Dedifferentiated amniotic fluid mesenchymal stem cell (primary cell): Measurements from ENCODE around the gene RNF169.
"Not testable (repeated sequence)": the region's sequence is repeated elsewhere in the genome, so short reads cannot be mapped to it uniquely, and the experiment has no call there.

ENCODE experiments used
- DNase-seq: peaks from one replicate; pipeline ENCODE4 v3.0.0-alpha.2; 2016; ENCODE audit errors: extremely low spot score

Gene RNF169

DNA sequence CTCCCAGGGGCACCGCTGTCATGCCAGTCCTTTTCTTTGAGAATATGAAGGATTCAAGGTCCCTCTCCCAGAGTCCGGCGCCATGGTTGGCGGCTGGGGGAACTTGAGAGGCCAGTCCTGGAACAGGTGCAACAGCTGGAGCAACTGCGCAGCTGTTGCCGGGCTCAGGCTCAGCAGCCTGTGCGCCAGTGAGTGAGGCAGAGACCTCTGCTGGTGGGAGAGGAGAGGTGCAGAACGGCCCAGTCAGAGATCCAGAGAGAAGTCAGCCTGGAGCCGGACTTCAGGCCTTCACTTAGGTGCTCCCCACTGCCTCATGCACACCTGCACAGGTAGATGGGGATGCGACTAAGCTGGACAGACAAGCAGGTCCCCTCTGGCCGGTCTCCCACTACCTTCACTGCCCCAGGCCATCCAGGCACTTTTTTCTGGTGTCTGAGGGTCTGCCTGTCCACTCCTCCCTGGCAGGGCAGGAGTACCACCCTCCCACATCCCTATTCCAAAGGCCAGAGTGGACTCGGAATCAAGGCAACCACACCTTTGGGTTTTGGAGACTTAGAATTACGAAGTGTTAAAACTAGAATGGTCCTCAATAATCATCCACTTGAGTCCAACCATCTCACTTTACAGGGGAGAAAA, 22.0 kb upstream of the RNF169 start:
- peak; percentile 69 for DNase-seq

- DNase-seq: no peak
These were observed 19.3 kb upstream of the RNF169 start for GRCh38 chr11:74729397-74729796.

DNA sequence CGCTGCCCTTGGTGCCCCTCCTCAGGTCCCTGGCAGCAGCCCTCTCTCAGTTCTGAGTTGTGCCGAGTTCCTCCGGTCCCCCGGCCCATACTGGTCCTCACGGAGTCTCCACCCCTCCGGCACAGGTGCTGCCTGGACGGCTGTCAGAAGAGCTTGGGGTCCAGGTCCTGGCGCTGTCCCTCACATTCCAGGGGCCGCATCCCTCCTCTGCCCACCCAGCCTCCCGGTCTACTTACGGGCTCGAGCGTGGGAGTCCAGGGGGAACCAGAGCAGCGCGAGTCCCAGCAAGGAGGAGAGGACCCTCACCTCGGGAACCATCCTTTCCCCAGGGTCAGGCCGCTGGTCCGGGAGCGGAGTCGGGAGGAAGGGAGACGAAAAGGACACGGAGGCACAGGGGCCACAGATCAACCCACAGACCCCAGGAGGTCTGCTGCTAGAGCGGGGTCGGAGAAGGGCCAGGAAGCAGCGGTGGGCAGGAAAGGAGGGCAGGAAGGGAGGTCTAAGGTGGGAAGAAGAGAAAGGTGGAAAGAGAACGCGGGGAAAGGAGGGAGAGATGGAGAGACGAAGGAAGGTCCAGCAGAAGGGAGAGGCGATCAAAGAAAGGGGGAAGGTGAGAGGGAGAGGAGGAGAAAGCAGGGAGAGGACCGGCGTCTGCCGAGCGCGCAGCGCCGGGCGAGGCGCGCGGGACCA, 17.9 kb upstream of the RNF169 start:
- DNase-seq: no peak

DNA sequence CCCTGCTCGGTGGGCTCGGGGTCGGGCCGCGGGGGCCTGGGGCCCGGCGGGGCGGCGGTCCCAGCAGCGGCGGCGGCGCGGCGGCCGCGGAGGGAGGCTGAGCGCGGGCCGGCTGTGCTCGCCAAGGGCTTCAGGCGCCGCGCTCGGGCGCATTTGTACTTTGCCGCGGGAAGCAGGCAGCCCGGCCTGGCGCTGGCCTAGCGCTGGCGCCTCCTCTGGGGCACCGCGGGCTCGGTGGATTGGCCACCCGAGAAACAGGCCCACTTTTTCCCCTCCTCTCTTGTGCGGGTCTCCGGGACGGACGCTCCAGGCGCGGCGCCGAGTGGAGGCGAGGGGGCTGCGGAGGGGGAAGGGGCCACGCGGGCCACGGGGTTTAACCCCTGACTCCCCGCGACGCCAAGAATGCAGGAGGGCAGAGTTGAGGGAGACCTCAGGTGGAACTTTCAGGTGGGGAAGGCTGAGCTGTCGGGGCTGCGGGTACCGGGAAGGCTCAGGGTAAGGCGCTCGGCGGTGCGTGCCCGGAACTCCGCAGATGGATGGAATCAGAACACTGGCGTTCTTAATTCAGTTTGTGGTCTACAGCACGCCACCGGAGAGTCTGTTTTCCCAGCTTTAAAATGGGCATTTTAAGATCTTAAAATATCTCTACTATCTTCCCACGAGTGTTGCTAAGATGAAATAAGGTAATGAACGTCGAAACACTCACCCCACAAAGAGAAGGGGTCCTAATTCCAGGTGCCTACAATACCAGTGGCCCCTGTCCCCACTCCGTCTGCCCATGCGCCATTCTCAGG, 17.2 kb upstream of the RNF169 start, which contains the start of gene CHRDL2:
Gene CHRDL2, minus strand, starts transcription at position 126 of the 794 bp plus-strand sequence. CDS start 538 bp downstream, outside the sequence.
- no peak for DNase-seq

DNA sequence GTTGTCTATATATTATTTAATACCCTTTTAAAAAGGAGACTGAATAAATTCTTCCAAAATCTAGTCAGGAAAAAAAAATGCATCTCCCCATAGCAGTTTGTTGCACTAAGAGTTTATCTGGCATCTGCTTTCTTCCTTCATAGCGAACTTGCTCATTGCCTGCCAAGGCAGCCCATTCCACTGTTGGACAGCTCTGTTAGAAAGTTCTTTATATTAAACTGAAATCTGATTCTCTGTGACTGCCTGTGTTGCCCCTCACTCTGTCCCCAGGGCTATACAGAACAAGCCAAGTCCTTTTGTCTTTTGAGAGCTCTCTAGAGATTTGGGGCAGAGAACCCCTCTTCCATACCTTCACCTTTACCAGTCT, 14.1 kb upstream of the RNF169 start:
- DNase-seq: no peak

GRCh38 chr11:74735365-74735928, 13.2 kb upstream of the RNF169 start:
- no peak for DNase-seq

DNA sequence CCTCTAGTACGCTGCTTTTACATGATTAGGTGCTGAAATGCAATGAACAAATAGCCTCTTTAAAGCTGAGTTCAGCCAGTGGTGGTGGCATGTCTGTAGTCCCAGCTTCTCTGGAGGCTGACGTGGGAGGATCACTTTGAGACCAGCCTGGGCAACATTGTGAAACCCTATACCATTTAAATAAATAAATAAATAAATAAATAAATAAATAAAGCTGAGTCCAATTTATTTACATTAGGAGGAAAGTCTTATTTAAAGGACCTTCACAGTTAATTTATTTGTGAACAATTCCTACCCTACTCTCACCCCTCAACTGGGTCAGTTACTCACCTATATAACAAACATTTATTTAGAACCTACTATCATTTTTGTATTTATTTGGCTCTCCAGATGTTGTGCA, 12.6 kb upstream of the RNF169 start:
- DNase-seq: no peak

- peak; percentile 62 for DNase-seq
These were observed 8.9 kb upstream of the RNF169 start for GRCh38 chr11:74739546-74740270.

- no peak for DNase-seq
These were observed 6.6 kb upstream of the RNF169 start for GRCh38 chr11:74742070-74742469.

DNA sequence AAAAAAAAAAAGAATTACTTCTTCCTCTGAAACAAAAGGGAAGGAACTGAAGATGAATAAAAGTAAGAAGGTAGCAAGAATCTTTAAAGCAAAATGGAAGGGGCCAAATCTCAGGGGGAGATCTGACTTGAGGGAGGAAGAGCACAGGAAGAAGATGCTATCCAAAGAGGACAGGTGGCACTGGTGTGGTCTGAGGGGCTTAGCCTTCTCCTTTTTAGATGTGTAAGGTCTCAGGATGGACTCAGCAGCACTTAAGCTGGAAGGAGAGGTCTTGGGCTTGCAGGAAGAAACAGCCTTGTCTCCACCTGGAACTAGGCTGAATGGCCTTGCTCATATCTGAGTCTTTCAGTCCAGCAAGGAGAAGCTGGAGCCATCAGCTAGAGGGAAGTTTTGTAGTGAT, 5.0 kb upstream of the RNF169 start:
- DNase-seq: no peak

GRCh38 chr11:74744277-74744676, 4.4 kb upstream of the RNF169 start:
- no peak for DNase-seq

DNA sequence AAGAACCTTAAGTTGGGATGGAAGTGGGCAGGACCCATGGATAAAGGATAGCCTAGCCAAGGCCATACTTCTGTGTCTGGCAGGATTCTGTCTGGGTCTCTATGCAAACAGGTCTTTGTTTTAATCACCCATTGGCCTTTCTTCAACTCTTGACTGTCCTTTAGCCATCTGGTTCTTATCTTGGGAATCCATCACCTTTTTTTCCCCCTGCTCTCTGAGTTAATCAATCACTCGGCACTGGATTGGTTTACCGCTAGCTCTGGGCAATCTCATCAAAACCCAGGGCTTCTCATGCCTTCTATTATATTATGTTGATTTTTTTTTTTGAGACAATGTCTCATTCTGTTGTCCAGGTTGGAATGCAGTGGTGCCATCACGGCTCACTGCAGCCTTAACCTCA, 1.8 kb upstream of the RNF169 start:
- DNase-seq: no peak

DNA sequence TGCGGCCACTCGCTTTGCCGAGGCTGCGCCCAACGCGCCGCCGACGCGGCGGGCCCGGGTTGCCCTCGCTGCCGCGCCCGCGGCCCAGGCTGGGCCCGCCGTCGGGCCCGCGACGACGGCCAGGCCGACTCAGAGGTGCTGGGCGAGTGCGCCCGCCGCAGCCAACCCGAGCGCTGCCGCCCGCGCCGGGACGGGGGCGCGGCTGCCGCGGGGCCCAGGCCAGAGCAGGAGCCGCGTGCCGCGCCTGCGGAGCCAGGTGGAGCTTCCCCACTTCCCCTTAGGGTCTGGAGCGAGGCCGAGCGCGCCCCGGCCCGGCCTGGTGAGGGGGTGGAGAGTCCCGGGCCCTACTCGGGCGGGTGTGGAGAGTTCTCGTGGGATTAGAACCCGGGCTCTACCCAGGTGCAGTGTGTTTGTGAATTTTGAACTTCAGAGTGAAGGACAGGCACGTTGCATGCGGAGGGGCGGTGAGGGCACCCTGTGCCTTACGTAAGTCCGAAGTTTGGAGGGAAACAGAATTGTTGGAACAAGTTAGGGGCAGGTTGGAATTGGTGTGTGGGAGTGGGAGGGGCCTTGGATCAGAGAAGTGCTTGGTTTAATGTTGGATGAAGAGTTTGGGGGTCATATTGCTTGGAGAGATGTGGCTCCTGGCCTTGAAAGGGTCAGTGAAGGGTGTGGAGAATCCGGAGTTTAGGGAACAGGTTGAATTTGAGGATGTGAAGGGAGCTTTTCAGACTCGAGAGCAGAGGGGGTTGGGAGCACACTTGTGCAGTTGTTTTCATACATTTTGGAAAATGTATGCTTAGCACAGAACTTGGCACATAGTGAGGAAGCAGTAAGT, 697 bp downstream of the RNF169 start:
- DNase-seq: no peak

DNA sequence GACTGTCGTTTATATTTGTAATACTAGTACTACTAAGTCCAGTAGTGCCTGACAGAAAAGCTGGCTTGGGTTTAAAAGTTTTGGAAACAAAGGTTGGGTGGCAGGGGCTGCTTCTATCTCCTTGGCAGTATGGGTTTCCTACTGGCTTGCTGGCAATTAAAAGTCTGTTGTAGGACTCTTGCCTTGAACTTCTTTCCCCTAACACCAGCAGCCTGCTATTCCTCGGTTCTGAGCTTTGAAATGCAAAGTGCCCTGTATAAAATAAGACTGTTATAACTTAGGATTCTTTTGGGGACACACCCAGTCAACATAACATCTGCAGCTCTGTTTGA, 1.3 kb downstream of the RNF169 start:
- DNase-seq: no peak

DNA sequence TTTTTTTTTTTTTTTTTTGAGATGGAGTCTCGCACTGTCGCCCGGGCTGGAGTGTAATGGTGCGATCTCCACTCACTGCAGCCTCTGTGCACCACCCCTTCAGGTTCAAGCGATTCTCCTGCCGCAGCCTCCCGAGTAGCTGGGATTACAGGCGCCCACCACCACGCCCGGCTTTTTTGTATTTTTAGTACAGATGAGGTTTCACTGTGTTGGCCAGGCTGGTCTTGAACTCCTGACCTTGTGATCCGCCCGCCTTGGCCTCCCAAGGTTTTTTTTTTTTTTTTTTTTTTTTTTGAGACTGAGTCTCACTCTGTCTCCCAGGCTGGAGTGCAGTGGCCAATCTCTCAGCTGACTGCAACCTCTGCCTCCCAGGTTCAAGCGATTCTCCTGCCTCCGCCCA, 1.9 kb downstream of the RNF169 start:
- DNase-seq: not testable (repeated sequence)

DNA sequence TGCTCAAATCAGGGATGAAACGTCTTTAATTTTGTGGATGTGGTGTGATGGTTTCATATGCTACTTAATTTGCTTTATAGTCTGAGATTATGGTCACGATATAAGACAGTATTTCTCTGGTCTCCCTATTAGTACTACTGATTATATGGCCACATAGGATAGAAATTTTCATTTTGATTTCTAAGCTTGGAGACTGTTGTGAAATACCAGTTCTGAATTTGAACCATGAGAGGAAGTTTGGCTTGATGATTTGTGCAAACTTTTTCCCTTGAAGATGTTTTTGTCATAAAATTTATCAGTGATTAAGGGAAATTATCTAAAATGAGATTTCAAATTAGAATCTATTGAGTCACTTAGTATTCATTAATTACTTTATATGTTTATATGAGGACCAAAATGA, 2.7 kb downstream of the RNF169 start:
- no peak for DNase-seq

- peak; percentile 78 for DNase-seq
These were observed 6.0 kb downstream of the RNF169 start for GRCh38 chr11:74754507-74755252.

DNA sequence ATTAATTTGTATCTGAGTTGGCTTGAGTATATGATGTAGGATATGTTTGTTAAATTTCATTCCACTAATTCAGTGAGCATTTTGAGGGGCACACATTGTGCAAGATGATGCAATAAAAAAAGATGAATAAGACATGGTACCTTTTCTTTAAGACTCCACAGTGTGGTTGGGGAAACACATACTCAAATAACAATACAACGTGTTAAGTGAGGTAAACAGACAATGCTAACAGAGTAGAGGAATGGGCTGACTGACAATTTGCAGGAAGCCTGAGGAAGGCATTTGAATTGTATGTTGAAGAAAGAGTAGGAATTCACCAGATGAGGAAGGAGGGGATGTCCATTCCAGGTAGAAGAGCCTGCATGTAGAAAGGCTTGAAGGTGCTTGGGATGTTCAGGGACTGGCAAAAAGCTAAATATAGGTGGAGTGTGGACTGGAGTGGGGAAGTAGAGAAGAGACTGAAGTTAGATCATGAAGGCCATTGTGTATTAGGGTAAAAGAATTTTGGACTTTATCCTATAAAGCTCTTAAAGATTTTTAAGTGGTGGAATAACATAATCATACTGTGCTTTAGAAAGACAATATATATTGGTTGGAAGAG, 6.8 kb downstream of the RNF169 start:
- no peak for DNase-seq

GRCh38 chr11:74756571-74756970, 7.9 kb downstream of the RNF169 start:
- no peak for DNase-seq

GRCh38 chr11:74766905-74767304, 18.3 kb downstream of the RNF169 start:
- DNase-seq: no peak
